ENCODE measurements around the gene LMBRD2.
"Not testable (repeated sequence)": the region's sequence is repeated elsewhere in the genome, so short reads cannot be mapped to it uniquely, and the experiment has no call there.

LMBRD2 gene

GRCh38 chr5:36162810-36163486 lies 11.3 kb upstream of the LMBRD2 start:
- no peak for DNase-seq (ENCODE audit: insufficient read length, low spot score)
- FAIRE-seq = peak; percentile 66

- FAIRE-seq (no peak), DNase-seq (ENCODE audit: insufficient read length, low spot score) (no peak)
Observed at GRCh38 chr5:36161361-36161760, 9.7 kb upstream of the LMBRD2 start.

DNA sequence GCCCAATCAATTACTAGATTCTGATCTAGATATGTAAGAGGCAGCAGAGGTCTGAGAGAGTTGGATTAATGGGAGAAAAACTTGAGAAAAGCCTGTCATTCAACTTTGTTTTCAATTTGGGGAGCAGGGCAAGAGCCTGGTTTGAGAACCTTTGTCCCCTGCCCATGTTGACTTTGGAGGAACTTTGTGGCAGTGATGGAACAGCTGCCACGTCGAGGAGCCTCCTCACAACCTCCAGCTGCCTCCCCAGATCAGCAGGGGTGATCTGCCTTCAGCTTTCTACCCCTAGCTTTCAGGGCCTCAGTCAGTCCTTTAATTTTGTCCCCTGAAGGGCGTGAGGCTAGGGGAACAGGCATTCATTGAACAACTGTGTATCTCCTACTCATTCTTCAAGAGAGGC lies 8.9 kb upstream of the LMBRD2 start:
- FAIRE-seq = no peak

DNA sequence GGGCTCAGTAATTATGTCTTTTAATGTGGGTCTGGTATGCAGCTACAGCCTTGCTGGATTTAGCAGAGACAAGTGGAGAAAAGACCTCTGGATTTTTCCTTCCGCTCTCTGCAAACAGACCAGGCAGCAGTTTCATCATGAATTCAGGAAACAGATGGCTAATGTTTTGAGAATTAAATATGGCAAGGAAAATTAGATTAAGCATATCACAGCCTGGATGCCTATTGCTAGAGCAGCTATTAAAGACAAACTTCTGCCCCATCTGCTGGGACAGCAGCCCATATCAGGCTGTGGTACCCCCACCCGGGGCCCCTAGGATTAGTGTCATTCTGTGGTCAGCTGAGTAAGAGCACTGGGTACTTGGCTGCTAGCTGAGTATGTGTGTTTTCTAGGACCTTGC lies 6.5 kb upstream of the LMBRD2 start:
- no peak for DNase-seq (ENCODE audit: insufficient read length, low spot score)
- FAIRE-seq = no peak

More for the DNA sequence above, 8.9 kb upstream of the LMBRD2 start:
- DNase-seq (ENCODE audit: insufficient read length, low spot score) = no peak

GRCh38 chr5:36156619-36157018 lies 4.9 kb upstream of the LMBRD2 start:
- DNase-seq (ENCODE audit: insufficient read length, low spot score) (peak; percentile 62), FAIRE-seq (peak; percentile 20)

DNA sequence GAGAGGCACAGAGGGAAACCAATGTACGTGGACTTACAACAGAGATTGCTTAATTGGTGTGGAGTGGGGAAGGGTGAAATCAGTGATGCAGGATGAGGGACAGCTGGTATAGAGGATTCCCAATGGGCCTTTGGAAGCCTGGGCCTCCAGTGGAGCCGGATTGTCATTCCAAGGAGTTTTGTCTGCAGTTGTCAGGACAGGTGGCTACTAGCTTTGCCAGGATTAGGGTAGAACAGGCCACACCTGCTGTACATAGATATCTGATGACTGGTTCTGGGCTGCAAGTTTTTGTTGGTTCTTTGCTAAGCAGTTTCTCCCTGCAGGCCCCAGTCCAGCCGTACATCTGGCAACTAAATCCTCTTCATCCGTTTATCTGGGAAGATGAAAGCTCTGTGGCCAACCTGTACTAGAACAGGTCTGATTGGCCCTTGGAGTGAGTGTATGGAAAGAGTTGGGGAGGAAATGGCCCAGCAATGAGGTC lies 4.5 kb upstream of the LMBRD2 start:
- peak; percentile 26 for DNase-seq (ENCODE audit: insufficient read length, low spot score)
- peak; percentile 57 for FAIRE-seq

DNA sequence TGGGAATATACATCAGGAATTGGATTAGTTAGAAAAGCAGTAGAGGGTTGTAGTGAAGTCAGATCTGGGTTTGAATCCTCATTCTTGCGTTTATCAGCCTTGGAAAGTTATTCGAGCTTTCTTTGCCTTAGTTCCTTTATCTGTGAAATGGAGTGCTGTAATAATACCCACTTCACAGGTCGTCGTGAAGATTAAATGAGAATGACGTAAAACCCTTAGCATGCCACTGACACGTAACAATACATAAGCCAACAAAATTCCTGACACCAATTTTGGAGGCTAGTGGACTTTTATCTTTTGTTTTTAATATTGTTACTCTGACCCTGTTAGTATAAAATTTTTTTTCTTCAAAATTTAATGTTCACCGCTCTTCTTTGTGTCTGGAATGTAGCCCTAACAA lies 3.6 kb upstream of the LMBRD2 start:
- DNase-seq (ENCODE audit: insufficient read length, low spot score) (no peak), FAIRE-seq (no peak)

GRCh38 chr5:36153726-36154125 lies 2.0 kb upstream of the LMBRD2 start:
- DNase-seq (ENCODE audit: insufficient read length, low spot score) (no peak), FAIRE-seq (no peak)

- FAIRE-seq (no peak), DNase-seq (ENCODE audit: insufficient read length, low spot score) (no peak)
Observed at GRCh38 chr5:36153298-36153677, 1.6 kb upstream of the LMBRD2 start.

- FAIRE-seq (no peak), DNase-seq (ENCODE audit: insufficient read length, low spot score) (peak; percentile 15)
Observed at GRCh38 chr5:36152324-36153297, 924 bp upstream of the LMBRD2 start.

- DNase-seq (ENCODE audit: insufficient read length, low spot score) = peak; percentile 67
- peak; percentile 86 for FAIRE-seq
Observed at GRCh38 chr5:36150676-36151433, 832 bp downstream of the LMBRD2 start.

DNA sequence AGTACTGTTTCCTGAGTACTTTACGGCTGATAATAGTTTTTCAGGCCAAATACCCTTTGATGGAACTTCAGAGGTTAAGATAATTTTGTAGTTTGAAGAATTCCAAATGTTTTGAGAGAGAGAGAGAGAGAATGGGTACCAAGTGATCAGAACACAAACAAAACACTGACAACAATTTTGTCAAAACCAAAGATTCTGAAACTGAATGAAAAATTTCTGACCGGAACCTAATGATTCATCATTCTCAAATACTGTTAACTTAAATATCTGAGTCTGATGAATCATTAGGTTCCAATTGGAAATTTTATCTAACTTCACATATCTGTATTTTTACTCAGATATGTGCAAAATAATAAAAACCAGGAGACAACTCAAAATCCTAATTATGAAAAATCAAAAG lies 4.0 kb downstream of the LMBRD2 start:
- FAIRE-seq = no peak
- DNase-seq (ENCODE audit: insufficient read length, low spot score) = no peak

DNA sequence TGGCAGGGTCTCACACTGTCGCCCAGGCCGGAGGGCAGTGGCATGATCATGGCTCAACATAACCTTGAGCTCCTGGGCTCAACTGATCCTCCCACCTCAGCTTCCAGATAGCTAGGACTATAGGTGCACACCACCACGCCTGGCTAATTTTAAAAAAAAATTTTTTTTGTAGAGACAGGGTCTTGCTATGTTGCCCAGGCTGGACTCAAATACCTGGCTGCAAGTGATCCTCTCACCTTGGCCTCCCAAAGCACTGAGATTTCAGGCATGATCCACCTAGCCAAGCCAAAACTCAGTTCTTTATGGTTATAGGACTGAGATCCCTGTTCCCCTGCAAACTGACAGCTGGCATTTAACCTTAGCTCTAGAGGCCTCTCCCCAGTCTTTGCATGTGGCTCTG lies 5.3 kb downstream of the LMBRD2 start:
- FAIRE-seq (no peak), DNase-seq (ENCODE audit: insufficient read length, low spot score) (no peak)

DNA sequence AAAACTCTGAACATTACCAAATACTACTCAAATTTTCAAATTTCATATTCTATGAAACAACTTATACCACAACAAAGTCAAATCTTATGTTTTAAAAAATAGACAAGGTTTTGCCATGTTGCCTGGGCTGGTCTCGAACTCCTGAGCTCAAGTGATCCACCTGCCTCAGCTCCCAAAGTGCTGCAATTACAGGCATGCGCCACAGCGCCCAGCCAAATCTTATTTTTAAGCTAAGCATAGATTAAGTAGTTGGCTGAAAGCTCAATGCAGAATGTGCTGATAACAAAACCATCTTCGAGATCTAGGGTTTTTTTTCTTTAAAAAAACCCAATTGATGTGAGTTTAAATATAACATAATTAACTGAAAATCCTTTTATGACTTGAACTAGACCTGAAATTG lies 6.4 kb downstream of the LMBRD2 start:
- no peak for DNase-seq (ENCODE audit: insufficient read length, low spot score)
- no peak for FAIRE-seq

- FAIRE-seq (peak; percentile 38), DNase-seq (ENCODE audit: insufficient read length, low spot score) (no peak)
Observed at GRCh38 chr5:36138900-36139683, 12.6 kb downstream of the LMBRD2 start.

DNA sequence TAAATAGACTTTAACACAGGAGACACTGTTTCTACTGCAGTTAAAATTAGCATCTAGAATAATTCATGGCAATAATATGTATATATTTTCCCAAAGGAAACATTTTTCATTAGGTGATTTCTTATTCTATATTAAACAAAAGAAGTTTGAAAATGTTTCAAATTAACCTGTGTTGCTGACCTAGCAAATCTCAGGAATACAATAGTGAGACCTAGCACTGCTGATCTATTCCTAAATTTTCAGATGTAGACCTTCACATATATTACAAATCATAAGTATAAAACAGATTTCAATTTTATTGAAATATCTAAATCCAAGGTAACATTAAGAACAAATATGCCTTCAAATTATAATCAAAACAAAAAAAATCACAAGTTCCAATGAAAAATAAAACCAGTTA lies 15.1 kb downstream of the LMBRD2 start:
- no peak for DNase-seq (ENCODE audit: insufficient read length, low spot score)
- no peak for FAIRE-seq

- FAIRE-seq (peak; percentile 82), DNase-seq (ENCODE audit: insufficient read length, low spot score) (no peak)
Observed at GRCh38 chr5:36135988-36136387, 15.7 kb downstream of the LMBRD2 start.

GRCh38 chr5:36133009-36133408 lies 18.7 kb downstream of the LMBRD2 start:
- DNase-seq (ENCODE audit: insufficient read length, low spot score) = not testable (repeated sequence)

GRCh38 chr5:36129666-36130065 lies 22.0 kb downstream of the LMBRD2 start:
- not testable (repeated sequence) for FAIRE-seq

More at GRCh38 chr5:36133009-36133408, 18.7 kb downstream of the LMBRD2 start:
- FAIRE-seq = not testable (repeated sequence)

DNA sequence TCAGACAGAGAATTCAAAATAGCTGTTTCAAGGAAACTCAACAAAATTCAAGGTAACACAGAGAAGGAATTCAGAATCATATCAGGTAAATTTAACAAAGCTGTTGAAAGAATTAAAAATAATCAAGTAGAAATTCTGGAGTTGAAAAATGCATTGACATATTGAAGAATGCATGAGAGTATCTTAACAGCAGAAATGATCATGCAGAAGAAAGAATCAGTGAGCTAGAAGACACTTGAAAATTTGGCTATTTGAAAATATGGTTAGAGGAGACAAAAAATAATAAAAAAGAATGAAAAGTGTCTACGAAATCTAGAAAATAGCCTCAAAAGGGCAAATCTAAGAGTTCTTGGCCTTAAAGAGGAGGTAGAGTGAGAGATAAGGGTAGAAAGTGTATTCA lies 22.9 kb downstream of the LMBRD2 start:
- DNase-seq (ENCODE audit: insufficient read length, low spot score) (no peak), FAIRE-seq (no peak)

More at GRCh38 chr5:36129666-36130065, 22.0 kb downstream of the LMBRD2 start:
- DNase-seq (ENCODE audit: insufficient read length, low spot score) = not testable (repeated sequence)

Measured in HTR-8/SVneo (cell line).